H9 (cell line): ENCODE data around the gene NKX1-2. TPM values are rescaled to one million over a fixed set of nuclear protein-coding genes. Genes with fewer than 3 reads are reported as not detected.

Experiments used
- DNase-seq: peaks from one replicate; pipeline ENCODE4 v3.0.0-alpha.2; 2017
- H2AFZ ChIP-seq: one replicate; pipeline ENCODE4 v1.6.1; 2013; ENCODE audit warnings: mild to moderate bottlenecking, low read length, control low read depth, moderate library complexity
- H2AK5ac ChIP-seq: 2 replicates; pipeline ENCODE4 v1.6.1; 2013; ENCODE audit warnings: low read length, control low read depth, mixed read lengths; ENCODE audit not compliant: insufficient read length
- H2BK120ac ChIP-seq: one replicate; pipeline ENCODE4 v1.6.1; 2013; ENCODE audit warnings: low read depth, mild to moderate bottlenecking, low read length, control low read depth, inconsistent platforms; ENCODE audit not compliant: poor library complexity, severe bottlenecking
- H2BK12ac ChIP-seq: 2 replicates; pipeline ENCODE4 v1.6.1; 2013; ENCODE audit warnings: low read length, control low read depth, mixed read lengths, low read depth; ENCODE audit not compliant: insufficient read length
- H2BK15ac ChIP-seq: 2 replicates; pipeline ENCODE4 v1.6.1; 2013; ENCODE audit warnings: low read depth, low read length, control low read depth
- H2BK20ac ChIP-seq: one replicate; pipeline ENCODE4 v1.6.1; 2013; ENCODE audit warnings: low read depth, mild to moderate bottlenecking, low read length, control low read depth, inconsistent platforms; ENCODE audit not compliant: poor library complexity, severe bottlenecking
- H2BK5ac ChIP-seq: 2 replicates; pipeline ENCODE4 v1.6.1; 2013; ENCODE audit warnings: low read length, control low read depth, mixed read lengths; ENCODE audit not compliant: insufficient read length
- H3K14ac ChIP-seq: 2 replicates; pipeline ENCODE4 v1.6.1; 2013; ENCODE audit warnings: low read length, control low read depth; ENCODE audit not compliant: insufficient read depth
- H3K18ac ChIP-seq: 2 replicates; pipeline ENCODE4 v1.6.1; 2013; ENCODE audit warnings: low read depth, mild to moderate bottlenecking, mixed read lengths, low read length, control low read depth; ENCODE audit not compliant: insufficient read length
- H3K23ac ChIP-seq: 2 replicates; pipeline ENCODE4 v1.6.1; 2013; ENCODE audit warnings: low read length, control low read depth, mixed read lengths, low read depth; ENCODE audit not compliant: insufficient read length
- H3K23me2 ChIP-seq: 2 replicates; pipeline ENCODE4 v1.6.1; 2013; ENCODE audit warnings: low read depth, mild to moderate bottlenecking, mixed read lengths, low read length, control low read depth; ENCODE audit not compliant: insufficient read length, poor library complexity, severe bottlenecking
- H3K27ac ChIP-seq: 2 replicates; pipeline ENCODE4 v1.5.1; 2013; ENCODE audit warnings: low read length, control low read depth, mixed read lengths, low read depth; ENCODE audit not compliant: insufficient read length
- H3K27me3 ChIP-seq: 2 replicates; pipeline ENCODE4 v1.6.1; 2013; ENCODE audit warnings: low read length, control low read depth, inconsistent platforms; ENCODE audit not compliant: insufficient read depth
- H3K4ac ChIP-seq: 2 replicates; pipeline ENCODE4 v1.6.1; 2013; ENCODE audit warnings: low read depth, mild to moderate bottlenecking, control low read depth, inconsistent platforms, low read length, moderate library complexity
- H3K4me1 ChIP-seq: 2 replicates; pipeline ENCODE4 v1.6.1; 2013; ENCODE audit warnings: low read length, control low read depth, inconsistent platforms; ENCODE audit not compliant: insufficient read depth
- H3K4me2 ChIP-seq: 2 replicates; pipeline ENCODE4 v1.6.1; 2013; ENCODE audit warnings: low read length, control low read depth, mixed read lengths; ENCODE audit not compliant: insufficient read length, insufficient read depth
- H3K56ac ChIP-seq: 2 replicates; pipeline ENCODE4 v1.6.1; 2013; ENCODE audit warnings: low read depth, mild to moderate bottlenecking, mixed read lengths, low read length, control low read depth; ENCODE audit not compliant: insufficient read length
- H3K79me1 ChIP-seq: 2 replicates; pipeline ENCODE4 v1.6.1; 2013; ENCODE audit warnings: low read depth, mild to moderate bottlenecking, moderate library complexity, low read length, control low read depth, inconsistent platforms; ENCODE audit not compliant: insufficient read depth, poor library complexity, severe bottlenecking
- H3K79me2 ChIP-seq: 2 replicates; pipeline ENCODE4 v1.6.1; 2013; ENCODE audit warnings: low read length, control low read depth, inconsistent platforms; ENCODE audit not compliant: insufficient read depth
- H3K9ac ChIP-seq: 2 replicates; pipeline ENCODE4 v1.6.1; 2013; ENCODE audit warnings: low read length, control low read depth, mixed read lengths; ENCODE audit not compliant: insufficient read length; ENCODE audit errors: extremely low read depth
- H3K9me3 ChIP-seq: one replicate; pipeline ENCODE4 v1.6.1; 2013; ENCODE audit warnings: low read depth, low read length, inconsistent platforms; ENCODE audit not compliant: control insufficient read depth
- H3T11ph ChIP-seq: one replicate; pipeline ENCODE4 v1.6.1; 2013; ENCODE audit warnings: mild to moderate bottlenecking, low read length, control low read depth, inconsistent platforms
- H4K20me1 ChIP-seq: one replicate; pipeline ENCODE4 v1.6.1; 2013; ENCODE audit not compliant: control insufficient read depth, insufficient read length, insufficient read depth
- H4K5ac ChIP-seq: 2 replicates; pipeline ENCODE4 v1.6.1; 2013; ENCODE audit warnings: low read depth, mild to moderate bottlenecking, mixed read lengths, low read length, control low read depth; ENCODE audit not compliant: insufficient read length
- H4K8ac ChIP-seq: replicated peaks from 2 replicates; pipeline ENCODE4 v1.6.1; 2013; ENCODE audit warnings: low read length, control low read depth, mixed read lengths, low read depth; ENCODE audit not compliant: insufficient read length
- H4K91ac ChIP-seq: 2 replicates; pipeline ENCODE4 v1.6.1; 2013; ENCODE audit warnings: low read depth, mild to moderate bottlenecking, moderate library complexity, mixed read lengths, low read length, control low read depth; ENCODE audit not compliant: insufficient read length
- H3K27ac Mint-ChIP-seq, 3 experiments: 2 replicates in 2 of 3; 3 replicates in 1 of 3; pipeline ENCODE4 v1.8.0; 2020 to 2021; ENCODE audit warnings: mixed read lengths in 3 of 3, mild to moderate bottlenecking in 1 of 3, moderate library complexity in 1 of 3
- H3K27me3 Mint-ChIP-seq: 2 replicates; pipeline ENCODE4 v1.8.0; 2021; ENCODE audit warnings: low read depth, mild to moderate bottlenecking, moderate library complexity, mixed read lengths
- H3K36me3 Mint-ChIP-seq, 3 experiments: 2 replicates in 2 of 3; 3 replicates in 1 of 3; pipeline ENCODE4 v1.8.0; 2020 to 2021; ENCODE audit warnings: low read depth in 3 of 3, mixed read lengths in 3 of 3; ENCODE audit not compliant: insufficient read depth in 1 of 3
- H3K4me1 Mint-ChIP-seq, 2 experiments: 2 replicates each; pipeline ENCODE4 v1.8.0; 2020; ENCODE audit warnings: mixed read lengths in 2 of 2
- H3K4me3 Mint-ChIP-seq, 2 experiments: 2 replicates in 1 of 2; 3 replicates in 1 of 2; pipeline ENCODE4 v1.8.0; 2020 to 2021; ENCODE audit warnings: mild to moderate bottlenecking in 2 of 2, mixed read lengths in 2 of 2, moderate library complexity in 1 of 2
- H3K9me3 Mint-ChIP-seq, 2 experiments: 2 replicates in 1 of 2; 3 replicates in 1 of 2; pipeline ENCODE4 v1.8.0; 2020; ENCODE audit warnings: mild to moderate bottlenecking in 2 of 2, mixed read lengths in 2 of 2, moderate library complexity in 1 of 2
- WGBS: extraction: QIAGEN DNeasy Blood & Tissue Kit; methylation state at CpG from one replicate; pipeline ENCODE4 v1.1.7; 2013; ENCODE audit warnings: missing lambda C conversion rate, low lambda C conversion rate, mixed read lengths; ENCODE audit not compliant: insufficient read length; ENCODE audit errors: extremely low coverage; 5-methylcytosine and 5-hydroxymethylcytosine counted together
- total RNA-seq: library from RNA; stranded (reverse); gene quantifications from 2 replicates; pipeline ENCODE4 v1.2.1, GENCODE V29; 2021
- TF ChIP-seq, protein P1 (sequence below): fragments of 200-600 bp; sonication (generic); conservative IDR thresholded peaks from 3 replicates; pipeline ENCODE4 v1.8.0; 2021; ENCODE audit warnings: antibody characterized with exemption, mild to moderate bottlenecking

Gene NKX1-2
- total RNA-seq, 1 experiment from 2014 or later: 15.3 TPM

DNA sequence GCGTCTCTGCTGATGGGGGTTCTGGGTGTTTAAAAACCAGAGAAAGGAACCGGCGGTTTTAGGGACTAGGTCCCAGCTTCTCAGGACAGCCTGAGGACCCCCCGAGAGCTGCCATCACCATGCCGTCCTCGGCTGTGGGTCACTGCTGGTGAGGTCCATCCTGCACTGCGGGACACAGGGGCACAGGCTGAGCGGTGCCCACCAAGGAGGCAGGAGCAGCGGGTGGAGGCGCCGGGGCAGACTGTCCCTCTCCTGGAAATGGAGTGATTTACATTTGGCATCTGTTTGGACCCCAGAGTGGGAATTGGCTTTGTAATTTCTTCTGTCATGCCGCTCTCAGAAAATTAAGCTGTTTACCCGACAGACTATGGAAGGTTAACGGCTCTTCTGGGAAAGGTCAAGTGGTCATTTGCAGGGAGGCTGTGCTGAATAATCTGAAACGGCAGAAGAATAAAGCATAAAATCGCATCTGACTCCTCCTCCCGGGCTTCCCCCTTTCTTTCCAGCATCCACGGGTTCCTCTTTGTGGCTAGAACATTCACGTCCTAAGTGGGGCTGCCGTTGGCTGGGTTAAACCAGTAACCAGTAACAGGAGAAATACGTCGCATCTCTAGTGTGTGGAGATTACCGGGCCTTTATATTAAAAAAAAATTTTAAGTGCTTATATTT, 43.5 kb upstream of the NKX1-2 start:
- no peak overlapping the region for H3K4me2 ChIP-seq
- H3K27ac Mint-ChIP-seq: peak overlapping the region in 2 of 3 experiments; percentile 24 to 60; a peak in 3 of 7 replicates
- no peak overlapping the region for H2BK15ac ChIP-seq
- H3K4ac ChIP-seq: no peak overlapping the region
- no peak overlapping the region for H4K8ac ChIP-seq
- H3K4me1 Mint-ChIP-seq: peaks cover 29 to 30% of the 10 kb centered on the region in 2 experiments
- no CpG with 5 or more reads among the region's 23 CpGs for WGBS
- H3K4me3 Mint-ChIP-seq: no peak overlapping the region
- H3K14ac ChIP-seq: no peak overlapping the region
- no peaks in the 10 kb centered on the region for H3K4me1 ChIP-seq
- no peaks in the 10 kb centered on the region for H3K27me3 ChIP-seq
- H2AK5ac ChIP-seq: no peak overlapping the region
- H4K20me1 ChIP-seq: no peaks in the 10 kb centered on the region
- H3K27ac ChIP-seq: no peak overlapping the region
- H2BK5ac ChIP-seq: no peak overlapping the region
- H3K9me3 ChIP-seq: no peaks in the 10 kb centered on the region
- H4K91ac ChIP-seq: no peak overlapping the region
- no peak overlapping the region for H3K18ac ChIP-seq
- H2BK120ac ChIP-seq: no peak overlapping the region
- no peak overlapping the region for H2BK20ac ChIP-seq
- H3K56ac ChIP-seq: no peak overlapping the region
- no peak overlapping the region for H3K9ac ChIP-seq
- H3K23me2 ChIP-seq: no peaks in the 10 kb centered on the region
- H3K27me3 Mint-ChIP-seq: no peaks in the 10 kb centered on the region; the same call in 1 of the 2 replicates
- no peak overlapping the region for H2AFZ ChIP-seq
- no peaks in the 10 kb centered on the region for H3K9me3 Mint-ChIP-seq
- H3K23ac ChIP-seq: no peak overlapping the region
- TF ChIP-seq, protein P1, sequence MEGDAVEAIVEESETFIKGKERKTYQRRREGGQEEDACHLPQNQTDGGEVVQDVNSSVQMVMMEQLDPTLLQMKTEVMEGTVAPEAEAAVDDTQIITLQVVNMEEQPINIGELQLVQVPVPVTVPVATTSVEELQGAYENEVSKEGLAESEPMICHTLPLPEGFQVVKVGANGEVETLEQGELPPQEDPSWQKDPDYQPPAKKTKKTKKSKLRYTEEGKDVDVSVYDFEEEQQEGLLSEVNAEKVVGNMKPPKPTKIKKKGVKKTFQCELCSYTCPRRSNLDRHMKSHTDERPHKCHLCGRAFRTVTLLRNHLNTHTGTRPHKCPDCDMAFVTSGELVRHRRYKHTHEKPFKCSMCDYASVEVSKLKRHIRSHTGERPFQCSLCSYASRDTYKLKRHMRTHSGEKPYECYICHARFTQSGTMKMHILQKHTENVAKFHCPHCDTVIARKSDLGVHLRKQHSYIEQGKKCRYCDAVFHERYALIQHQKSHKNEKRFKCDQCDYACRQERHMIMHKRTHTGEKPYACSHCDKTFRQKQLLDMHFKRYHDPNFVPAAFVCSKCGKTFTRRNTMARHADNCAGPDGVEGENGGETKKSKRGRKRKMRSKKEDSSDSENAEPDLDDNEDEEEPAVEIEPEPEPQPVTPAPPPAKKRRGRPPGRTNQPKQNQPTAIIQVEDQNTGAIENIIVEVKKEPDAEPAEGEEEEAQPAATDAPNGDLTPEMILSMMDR: no peak
- no peak overlapping the region for H4K5ac ChIP-seq
- no peak for DNase-seq
- no peaks in the 10 kb centered on the region for H3K79me1 ChIP-seq
- peaks cover 19 to 22% (median 21%) of the 10 kb centered on the region in 3 experiments; a peak in 6 of 7 replicates for H3K36me3 Mint-ChIP-seq
- H3T11ph ChIP-seq: no peak overlapping the region
- no peak overlapping the region for H2BK12ac ChIP-seq
- H3K79me2 ChIP-seq: no peaks in the 10 kb centered on the region
